Liver (tissue), 9 donors: ENCODE results near the gene NOSIP. TPM values are rescaled to one million over a fixed set of nuclear protein-coding genes. Genes with fewer than 3 reads are reported as not detected.

Experiments
- DNase-seq: peaks from one replicate; pipeline ENCODE4 v3.0.0-alpha.2; 2017; ENCODE audit warnings: low spot score
- H3K27ac ChIP-seq, 2 donors: one replicate each; pipeline ENCODE4 v1.7.0; 2013; ENCODE audit warnings: inconsistent platforms in 2 of 2, low read length in 2 of 2, control low read depth in 1 of 2, low read depth in 1 of 2, mild to moderate bottlenecking in 1 of 2
- H3K27me3 ChIP-seq, 4 donors: one replicate each; pipeline versions ENCODE4 v1.6.1 to v1.7.0; 2013; ENCODE audit warnings: low read length in 3 of 4, inconsistent platforms in 1 of 4, mild to moderate bottlenecking in 1 of 4, moderate library complexity in 1 of 4; ENCODE audit not compliant: control insufficient read depth in 4 of 4, insufficient read depth in 4 of 4
- H3K36me3 ChIP-seq, 4 donors: one replicate each; pipeline versions ENCODE4 v1.6.1 to v1.7.0; 2013; ENCODE audit warnings: low read length in 3 of 4, mild to moderate bottlenecking in 3 of 4, low read depth in 1 of 4, moderate library complexity in 1 of 4; ENCODE audit not compliant: control insufficient read depth in 4 of 4, insufficient read depth in 3 of 4
- H3K4me1 ChIP-seq, 4 donors: one replicate each; pipeline versions ENCODE4 v1.6.1 to v1.7.0; 2013; ENCODE audit warnings: low read length in 3 of 4, mild to moderate bottlenecking in 3 of 4, moderate library complexity in 1 of 4; ENCODE audit not compliant: control insufficient read depth in 4 of 4, insufficient read depth in 4 of 4
- H3K4me3 ChIP-seq, 3 donors: one replicate each; pipeline versions ENCODE4 v1.6.1 to v1.7.0; 2013; ENCODE audit warnings: low read length in 3 of 3, control low read depth in 1 of 3, low read depth in 1 of 3, mild to moderate bottlenecking in 1 of 3
- H3K9ac ChIP-seq, 2 donors: one replicate each; pipeline ENCODE4 v1.7.0; 2013; ENCODE audit warnings: low read length in 2 of 2, mild to moderate bottlenecking in 2 of 2, moderate library complexity in 2 of 2, control low read depth in 1 of 2, low read depth in 1 of 2
- H3K9me3 ChIP-seq, 4 donors: one replicate each; pipeline versions ENCODE4 v1.6.1 to v1.7.0; 2013; ENCODE audit warnings: low read length in 3 of 4; ENCODE audit not compliant: control insufficient read depth in 4 of 4
- EGR1 ChIP-seq, 2 donors: IDR thresholded peaks; 2 replicates each; pipeline ENCODE4 v1.6.1; 2016 to 2018; ENCODE audit warnings: antibody characterized with exemption in 2 of 2, low read depth in 2 of 2
- FOXA1 ChIP-seq: IDR thresholded peaks from 2 replicates; pipeline ENCODE4 v1.6.1; 2016; ENCODE audit warnings: antibody characterized with exemption
- FOXA2 ChIP-seq: IDR thresholded peaks from 2 replicates; pipeline ENCODE4 v1.6.1; 2016; ENCODE audit warnings: antibody characterized with exemption
- GABPA ChIP-seq, 2 donors: IDR thresholded peaks in 1 of 2; conservative IDR thresholded peaks in 1 of 2; 2 replicates each; pipeline ENCODE4 v1.6.1; 2016; ENCODE audit warnings: antibody characterized with exemption in 2 of 2, mild to moderate bottlenecking in 1 of 2, moderate library complexity in 1 of 2
- HNF4A ChIP-seq, 2 donors: conservative IDR thresholded peaks; 2 replicates each; pipeline ENCODE4 v1.6.1; 2016; ENCODE audit warnings: antibody characterized with exemption in 2 of 2, mild to moderate bottlenecking in 2 of 2
- HNF4G ChIP-seq: IDR thresholded peaks from 2 replicates; pipeline ENCODE4 v1.6.1; 2016; ENCODE audit warnings: antibody characterized with exemption
- JUND ChIP-seq, 2 donors: IDR thresholded peaks; 2 replicates each; pipeline ENCODE4 v1.6.1; 2016; ENCODE audit warnings: antibody characterized with exemption in 2 of 2
- NR2F2 ChIP-seq: IDR thresholded peaks from 2 replicates; pipeline ENCODE4 v1.6.1; 2016; ENCODE audit warnings: antibody characterized with exemption
- RAD21 ChIP-seq, 2 donors: IDR thresholded peaks; 2 replicates each; pipeline ENCODE4 v1.6.1; 2016; ENCODE audit warnings: antibody characterized with exemption in 2 of 2, mild to moderate bottlenecking in 2 of 2
- RXRA ChIP-seq, 2 donors: IDR thresholded peaks; 2 replicates each; pipeline ENCODE4 v1.6.1; 2017 to 2018; ENCODE audit warnings: antibody characterized with exemption in 2 of 2, mild to moderate bottlenecking in 1 of 2
- SP1 ChIP-seq: IDR thresholded peaks from 2 replicates; pipeline ENCODE4 v1.6.1; 2018; ENCODE audit warnings: antibody characterized with exemption, mild to moderate bottlenecking
- TAF1 ChIP-seq: conservative IDR thresholded peaks from 2 replicates; pipeline ENCODE4 v1.6.1; 2016; ENCODE audit warnings: antibody characterized with exemption, mild to moderate bottlenecking
- YY1 ChIP-seq: IDR thresholded peaks from 2 replicates; pipeline ENCODE4 v1.6.1; 2016; ENCODE audit warnings: antibody characterized with exemption, mild to moderate bottlenecking
- WGBS: extraction: QIAGEN DNeasy Blood & Tissue Kit; methylation state at CpG from one replicate; pipeline ENCODE4 v1.1.7; 2013; 5-methylcytosine and 5-hydroxymethylcytosine counted together
- polyA plus RNA-seq, 2 donors: library from polyadenylated mRNA; stranded (reverse) in 1 of 2; unstranded in 1 of 2; fragments of 200-250 nt in 1 of 2; fragments of >200 nt in 1 of 2; fragmentation: Nextera tagmentation in 1 of 2; extraction: Ambion mirVana in 1 of 2; gene quantifications; one replicate each; pipeline versions ENCODE4 v1.2.1 to v1.2.3, GENCODE V29; 2013 to 2015
- total RNA-seq, 2 donors: library from RNA; depleted of rRNA; stranded (reverse); fragments of >200 nt; gene quantifications; one replicate each; pipeline ENCODE4 v1.2.3, GENCODE V29; 2014
- TF ChIP-seq, protein P1 (sequence below): IDR thresholded peaks from 2 replicates; pipeline ENCODE4 v1.6.1; 2016; ENCODE audit warnings: antibody characterized with exemption
- TF ChIP-seq, protein P2 (sequence below): IDR thresholded peaks from 2 replicates; pipeline ENCODE4 v1.6.1; 2016; ENCODE audit warnings: antibody characterized with exemption
- TF ChIP-seq, protein P3 (sequence below): IDR thresholded peaks from 2 replicates; pipeline ENCODE4 v1.6.1; 2016; ENCODE audit warnings: antibody characterized with exemption, mild to moderate bottlenecking
- TF ChIP-seq, protein P4 (sequence below): IDR thresholded peaks from 2 replicates; pipeline ENCODE4 v1.6.1; 2016; ENCODE audit warnings: antibody characterized with exemption
- TF ChIP-seq, protein P5 (sequence below): fragments of 150-350 bp; IDR thresholded peaks from 2 replicates; pipeline ENCODE4 v1.5.1; 2017; ENCODE audit warnings: improper control_type of control experiment, low read depth, low read length; ENCODE audit not compliant: missing input control
- donor health status: healthy.
- donor health status: healthy.
- donor health status: healthy.
- donor health status: healthy.
- donor health status: healthy.

The NOSIP gene
- total and polyA plus RNA-seq, 4 donors, result 19.3 to 45.2 (median 30.5) TPM

DNA sequence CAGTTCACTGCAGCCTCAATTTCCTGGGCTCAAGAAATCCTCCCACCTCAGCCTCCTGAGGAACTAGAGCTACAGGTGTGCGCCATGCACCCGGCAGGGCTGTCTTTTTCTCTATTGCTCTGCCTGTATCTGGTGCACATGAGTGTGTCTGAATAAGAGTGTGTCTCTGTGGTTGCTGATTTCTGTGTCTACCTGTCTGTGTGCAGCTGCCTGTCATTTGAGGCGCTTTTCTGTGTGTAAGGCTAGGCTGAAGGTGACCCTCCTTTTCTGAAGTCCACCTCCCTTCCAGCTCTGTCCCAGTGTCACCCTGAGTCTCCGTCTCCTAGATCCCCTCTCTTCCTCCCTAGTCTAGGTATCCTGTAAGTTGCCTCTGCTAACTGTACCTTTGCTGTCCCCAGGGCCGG, 9.1 kb upstream of the NOSIP start:
- Histone ChIP-seq H3K9ac (no peak overlapping the region), H3K4me3 (peak overlapping the region in 1 of 3 donors; percentile 95), H3K4me1 (peaks cover 0 to 21% (median 15%) of the 10 kb centered on the region in 4 donors), H3K27ac (no peak overlapping the region), H3K36me3 (peaks cover 0 to 5% (median 2%) of the 10 kb centered on the region in 4 donors), H3K27me3 (no peaks in the 10 kb centered on the region), H3K9me3 (no peaks in the 10 kb centered on the region)
- 54% methylated on average over 5 of the region's 5 CpGs for WGBS
- DNase-seq, result no peak
- TF ChIP-seq, protein P1, sequence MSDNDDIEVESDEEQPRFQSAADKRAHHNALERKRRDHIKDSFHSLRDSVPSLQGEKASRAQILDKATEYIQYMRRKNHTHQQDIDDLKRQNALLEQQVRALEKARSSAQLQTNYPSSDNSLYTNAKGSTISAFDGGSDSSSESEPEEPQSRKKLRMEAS, result no peak
- TF ChIP-seq, protein P2, sequence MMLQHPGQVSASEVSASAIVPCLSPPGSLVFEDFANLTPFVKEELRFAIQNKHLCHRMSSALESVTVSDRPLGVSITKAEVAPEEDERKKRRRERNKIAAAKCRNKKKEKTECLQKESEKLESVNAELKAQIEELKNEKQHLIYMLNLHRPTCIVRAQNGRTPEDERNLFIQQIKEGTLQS, result no peak
- TF ChIP-seq HNF4A (conservative IDR thresholded peaks at IDR 0.05) (no peak), GABPA (IDR thresholded peaks at IDR 0.05 in 1 of 2, conservative IDR thresholded peaks at IDR 0.05 in 1 of 2) (no peak), FOXA2 (no peak)
- TF ChIP-seq, protein P3, sequence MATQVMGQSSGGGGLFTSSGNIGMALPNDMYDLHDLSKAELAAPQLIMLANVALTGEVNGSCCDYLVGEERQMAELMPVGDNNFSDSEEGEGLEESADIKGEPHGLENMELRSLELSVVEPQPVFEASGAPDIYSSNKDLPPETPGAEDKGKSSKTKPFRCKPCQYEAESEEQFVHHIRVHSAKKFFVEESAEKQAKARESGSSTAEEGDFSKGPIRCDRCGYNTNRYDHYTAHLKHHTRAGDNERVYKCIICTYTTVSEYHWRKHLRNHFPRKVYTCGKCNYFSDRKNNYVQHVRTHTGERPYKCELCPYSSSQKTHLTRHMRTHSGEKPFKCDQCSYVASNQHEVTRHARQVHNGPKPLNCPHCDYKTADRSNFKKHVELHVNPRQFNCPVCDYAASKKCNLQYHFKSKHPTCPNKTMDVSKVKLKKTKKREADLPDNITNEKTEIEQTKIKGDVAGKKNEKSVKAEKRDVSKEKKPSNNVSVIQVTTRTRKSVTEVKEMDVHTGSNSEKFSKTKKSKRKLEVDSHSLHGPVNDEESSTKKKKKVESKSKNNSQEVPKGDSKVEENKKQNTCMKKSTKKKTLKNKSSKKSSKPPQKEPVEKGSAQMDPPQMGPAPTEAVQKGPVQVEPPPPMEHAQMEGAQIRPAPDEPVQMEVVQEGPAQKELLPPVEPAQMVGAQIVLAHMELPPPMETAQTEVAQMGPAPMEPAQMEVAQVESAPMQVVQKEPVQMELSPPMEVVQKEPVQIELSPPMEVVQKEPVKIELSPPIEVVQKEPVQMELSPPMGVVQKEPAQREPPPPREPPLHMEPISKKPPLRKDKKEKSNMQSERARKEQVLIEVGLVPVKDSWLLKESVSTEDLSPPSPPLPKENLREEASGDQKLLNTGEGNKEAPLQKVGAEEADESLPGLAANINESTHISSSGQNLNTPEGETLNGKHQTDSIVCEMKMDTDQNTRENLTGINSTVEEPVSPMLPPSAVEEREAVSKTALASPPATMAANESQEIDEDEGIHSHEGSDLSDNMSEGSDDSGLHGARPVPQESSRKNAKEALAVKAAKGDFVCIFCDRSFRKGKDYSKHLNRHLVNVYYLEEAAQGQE, result no peak

DNA sequence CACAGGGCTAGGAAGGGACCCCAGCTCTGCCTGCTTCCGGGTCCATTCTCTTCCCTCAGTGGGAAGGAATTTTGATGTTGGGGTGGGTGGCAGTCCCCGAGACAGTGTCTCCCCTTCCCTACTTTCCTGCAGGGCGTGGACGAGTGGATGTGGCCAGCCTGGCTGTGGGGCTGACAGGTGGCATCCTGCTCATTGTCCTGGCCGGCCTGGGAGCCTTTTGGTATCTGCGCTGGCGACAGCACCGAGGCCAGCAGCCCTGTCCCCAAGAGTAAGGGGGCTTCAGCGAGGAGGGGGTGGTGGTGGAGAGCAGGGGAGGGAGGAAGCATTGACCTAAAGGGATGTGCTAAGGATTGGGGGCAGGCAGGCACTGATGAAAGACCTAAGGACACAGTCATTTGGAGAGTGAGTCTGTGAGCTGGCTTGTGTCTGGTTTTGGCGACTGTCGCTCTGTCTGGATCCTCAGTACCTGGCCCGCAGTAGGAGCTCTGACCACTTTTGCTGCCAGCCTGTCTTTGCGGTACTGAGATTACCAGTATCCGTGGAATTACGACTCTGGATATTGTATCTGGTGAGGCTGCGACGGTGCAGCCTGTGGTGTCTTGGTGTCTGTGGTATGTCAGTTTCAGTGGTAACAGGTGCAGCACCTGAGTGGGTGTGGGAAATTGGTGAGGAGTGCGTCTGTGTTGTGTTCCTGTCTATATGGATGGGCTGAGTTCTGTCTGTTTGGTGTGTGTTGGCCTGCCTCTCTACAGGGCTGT, 8.2 kb upstream of the NOSIP start:
- no peaks in the 10 kb centered on the region for H3K36me3 ChIP-seq
- TF ChIP-seq HNF4A (conservative IDR thresholded peaks at IDR 0.05), result no peak
- no peak for TF ChIP-seq JUND (IDR thresholded peaks at IDR 0.05)
- TF ChIP-seq, protein P4, sequence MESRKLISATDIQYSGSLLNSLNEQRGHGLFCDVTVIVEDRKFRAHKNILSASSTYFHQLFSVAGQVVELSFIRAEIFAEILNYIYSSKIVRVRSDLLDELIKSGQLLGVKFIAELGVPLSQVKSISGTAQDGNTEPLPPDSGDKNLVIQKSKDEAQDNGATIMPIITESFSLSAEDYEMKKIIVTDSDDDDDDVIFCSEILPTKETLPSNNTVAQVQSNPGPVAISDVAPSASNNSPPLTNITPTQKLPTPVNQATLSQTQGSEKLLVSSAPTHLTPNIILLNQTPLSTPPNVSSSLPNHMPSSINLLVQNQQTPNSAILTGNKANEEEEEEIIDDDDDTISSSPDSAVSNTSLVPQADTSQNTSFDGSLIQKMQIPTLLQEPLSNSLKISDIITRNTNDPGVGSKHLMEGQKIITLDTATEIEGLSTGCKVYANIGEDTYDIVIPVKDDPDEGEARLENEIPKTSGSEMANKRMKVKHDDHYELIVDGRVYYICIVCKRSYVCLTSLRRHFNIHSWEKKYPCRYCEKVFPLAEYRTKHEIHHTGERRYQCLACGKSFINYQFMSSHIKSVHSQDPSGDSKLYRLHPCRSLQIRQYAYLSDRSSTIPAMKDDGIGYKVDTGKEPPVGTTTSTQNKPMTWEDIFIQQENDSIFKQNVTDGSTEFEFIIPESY, result no peak
- no peak for TF ChIP-seq RXRA (IDR thresholded peaks at IDR 0.05)
- TF ChIP-seq, protein P1, result no peak
- no peak for TF ChIP-seq SP1
- no peak for TF ChIP-seq HNF4G
- TF ChIP-seq GABPA (IDR thresholded peaks at IDR 0.05 in 1 of 2, conservative IDR thresholded peaks at IDR 0.05 in 1 of 2), result no peak
- no peak for TF ChIP-seq RAD21 (IDR thresholded peaks at IDR 0.05)
- TF ChIP-seq, protein P2, result no peak
- TF ChIP-seq FOXA2, result no peak
- no peak for TF ChIP-seq TAF1
- TF ChIP-seq YY1, result no peak
- TF ChIP-seq, protein P3, result no peak
- TF ChIP-seq FOXA1, result no peak
- no peak for TF ChIP-seq NR2F2
- TF ChIP-seq, protein P5, sequence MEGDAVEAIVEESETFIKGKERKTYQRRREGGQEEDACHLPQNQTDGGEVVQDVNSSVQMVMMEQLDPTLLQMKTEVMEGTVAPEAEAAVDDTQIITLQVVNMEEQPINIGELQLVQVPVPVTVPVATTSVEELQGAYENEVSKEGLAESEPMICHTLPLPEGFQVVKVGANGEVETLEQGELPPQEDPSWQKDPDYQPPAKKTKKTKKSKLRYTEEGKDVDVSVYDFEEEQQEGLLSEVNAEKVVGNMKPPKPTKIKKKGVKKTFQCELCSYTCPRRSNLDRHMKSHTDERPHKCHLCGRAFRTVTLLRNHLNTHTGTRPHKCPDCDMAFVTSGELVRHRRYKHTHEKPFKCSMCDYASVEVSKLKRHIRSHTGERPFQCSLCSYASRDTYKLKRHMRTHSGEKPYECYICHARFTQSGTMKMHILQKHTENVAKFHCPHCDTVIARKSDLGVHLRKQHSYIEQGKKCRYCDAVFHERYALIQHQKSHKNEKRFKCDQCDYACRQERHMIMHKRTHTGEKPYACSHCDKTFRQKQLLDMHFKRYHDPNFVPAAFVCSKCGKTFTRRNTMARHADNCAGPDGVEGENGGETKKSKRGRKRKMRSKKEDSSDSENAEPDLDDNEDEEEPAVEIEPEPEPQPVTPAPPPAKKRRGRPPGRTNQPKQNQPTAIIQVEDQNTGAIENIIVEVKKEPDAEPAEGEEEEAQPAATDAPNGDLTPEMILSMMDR, result no peak
- no peak for TF ChIP-seq EGR1 (IDR thresholded peaks at IDR 0.05; ENCODE audit: low read depth in 2 of 2)
- no peak overlapping the region for H3K9ac ChIP-seq
- H3K9me3 ChIP-seq, result no peaks in the 10 kb centered on the region
- H3K27me3 ChIP-seq, result no peaks in the 10 kb centered on the region
- no peak overlapping the region for H3K27ac ChIP-seq
- H3K4me1 ChIP-seq, result peaks cover 0 to 21% (median 15%) of the 10 kb centered on the region in 4 donors
- no peak for DNase-seq
- H3K4me3 ChIP-seq, result no peak overlapping the region
- 89% methylated on average over 18 of the region's 18 CpGs for WGBS
